PC-3 (cell line): ENCODE data around the gene EDEM1.

ENCODE experiments used
- EZH2 ChIP-seq: fragments of 300-600 bp; sonication (generic); IDR thresholded peaks from one replicate; pipeline ENCODE4 v1.6.1; 2017; ENCODE audit warnings: antibody characterized with exemption, mild to moderate bottlenecking, low read length; ENCODE audit not compliant: unreplicated experiment
- EZH2phosphoT487 ChIP-seq: fragments of 300-600 bp; sonication (generic); IDR thresholded peaks from 2 replicates; pipeline ENCODE4 v1.6.1; 2018; ENCODE audit warnings: mild to moderate bottlenecking, antibody characterized with exemption, low read length, borderline replicate concordance
- TF ChIP-seq, protein P1 (sequence below): fragments of 300-600 bp; sonication (generic); conservative IDR thresholded peaks from 2 replicates; pipeline ENCODE4 v1.5.1; 2017; ENCODE audit warnings: antibody characterized with exemption, low read depth, mild to moderate bottlenecking, low read length

DNA sequence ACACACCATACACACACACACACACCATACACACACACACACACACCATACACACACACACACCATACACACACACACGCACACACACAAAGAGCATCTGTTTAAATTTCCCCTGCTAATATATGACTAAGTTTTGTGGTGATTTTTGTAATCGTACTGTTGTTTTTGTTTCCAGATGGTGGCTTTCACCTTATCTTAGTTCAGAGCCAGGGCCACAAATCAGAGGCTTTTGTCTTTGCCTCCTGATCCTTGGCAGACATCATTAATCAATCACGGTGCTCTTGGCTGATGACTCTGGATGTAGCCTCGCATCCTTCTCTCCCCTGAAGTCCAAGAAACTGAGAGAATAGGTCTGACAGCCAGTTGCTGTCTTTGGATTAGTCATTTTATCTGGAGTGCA is 52.1 kb downstream of the EDEM1 start:
- TF ChIP-seq, protein P1, sequence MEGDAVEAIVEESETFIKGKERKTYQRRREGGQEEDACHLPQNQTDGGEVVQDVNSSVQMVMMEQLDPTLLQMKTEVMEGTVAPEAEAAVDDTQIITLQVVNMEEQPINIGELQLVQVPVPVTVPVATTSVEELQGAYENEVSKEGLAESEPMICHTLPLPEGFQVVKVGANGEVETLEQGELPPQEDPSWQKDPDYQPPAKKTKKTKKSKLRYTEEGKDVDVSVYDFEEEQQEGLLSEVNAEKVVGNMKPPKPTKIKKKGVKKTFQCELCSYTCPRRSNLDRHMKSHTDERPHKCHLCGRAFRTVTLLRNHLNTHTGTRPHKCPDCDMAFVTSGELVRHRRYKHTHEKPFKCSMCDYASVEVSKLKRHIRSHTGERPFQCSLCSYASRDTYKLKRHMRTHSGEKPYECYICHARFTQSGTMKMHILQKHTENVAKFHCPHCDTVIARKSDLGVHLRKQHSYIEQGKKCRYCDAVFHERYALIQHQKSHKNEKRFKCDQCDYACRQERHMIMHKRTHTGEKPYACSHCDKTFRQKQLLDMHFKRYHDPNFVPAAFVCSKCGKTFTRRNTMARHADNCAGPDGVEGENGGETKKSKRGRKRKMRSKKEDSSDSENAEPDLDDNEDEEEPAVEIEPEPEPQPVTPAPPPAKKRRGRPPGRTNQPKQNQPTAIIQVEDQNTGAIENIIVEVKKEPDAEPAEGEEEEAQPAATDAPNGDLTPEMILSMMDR: no peak
- TF ChIP-seq EZH2 (no peak), EZH2phosphoT487 (no peak)
